ENCODE measurements around the gene TANC1.

The TANC1 gene

GRCh38 chr2:159224061-159224813 is 255.8 kb downstream of the TANC1 start:
- no peak overlapping the region for H3K27ac ChIP-seq
- TF ChIP-seq ZFX (IDR thresholded peaks at IDR 0.05; ENCODE audit: borderline replicate concordance), result no peak
- TF ChIP-seq, protein P1, sequence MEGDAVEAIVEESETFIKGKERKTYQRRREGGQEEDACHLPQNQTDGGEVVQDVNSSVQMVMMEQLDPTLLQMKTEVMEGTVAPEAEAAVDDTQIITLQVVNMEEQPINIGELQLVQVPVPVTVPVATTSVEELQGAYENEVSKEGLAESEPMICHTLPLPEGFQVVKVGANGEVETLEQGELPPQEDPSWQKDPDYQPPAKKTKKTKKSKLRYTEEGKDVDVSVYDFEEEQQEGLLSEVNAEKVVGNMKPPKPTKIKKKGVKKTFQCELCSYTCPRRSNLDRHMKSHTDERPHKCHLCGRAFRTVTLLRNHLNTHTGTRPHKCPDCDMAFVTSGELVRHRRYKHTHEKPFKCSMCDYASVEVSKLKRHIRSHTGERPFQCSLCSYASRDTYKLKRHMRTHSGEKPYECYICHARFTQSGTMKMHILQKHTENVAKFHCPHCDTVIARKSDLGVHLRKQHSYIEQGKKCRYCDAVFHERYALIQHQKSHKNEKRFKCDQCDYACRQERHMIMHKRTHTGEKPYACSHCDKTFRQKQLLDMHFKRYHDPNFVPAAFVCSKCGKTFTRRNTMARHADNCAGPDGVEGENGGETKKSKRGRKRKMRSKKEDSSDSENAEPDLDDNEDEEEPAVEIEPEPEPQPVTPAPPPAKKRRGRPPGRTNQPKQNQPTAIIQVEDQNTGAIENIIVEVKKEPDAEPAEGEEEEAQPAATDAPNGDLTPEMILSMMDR (IDR thresholded peaks at IDR 0.05), result no peak

DNA sequence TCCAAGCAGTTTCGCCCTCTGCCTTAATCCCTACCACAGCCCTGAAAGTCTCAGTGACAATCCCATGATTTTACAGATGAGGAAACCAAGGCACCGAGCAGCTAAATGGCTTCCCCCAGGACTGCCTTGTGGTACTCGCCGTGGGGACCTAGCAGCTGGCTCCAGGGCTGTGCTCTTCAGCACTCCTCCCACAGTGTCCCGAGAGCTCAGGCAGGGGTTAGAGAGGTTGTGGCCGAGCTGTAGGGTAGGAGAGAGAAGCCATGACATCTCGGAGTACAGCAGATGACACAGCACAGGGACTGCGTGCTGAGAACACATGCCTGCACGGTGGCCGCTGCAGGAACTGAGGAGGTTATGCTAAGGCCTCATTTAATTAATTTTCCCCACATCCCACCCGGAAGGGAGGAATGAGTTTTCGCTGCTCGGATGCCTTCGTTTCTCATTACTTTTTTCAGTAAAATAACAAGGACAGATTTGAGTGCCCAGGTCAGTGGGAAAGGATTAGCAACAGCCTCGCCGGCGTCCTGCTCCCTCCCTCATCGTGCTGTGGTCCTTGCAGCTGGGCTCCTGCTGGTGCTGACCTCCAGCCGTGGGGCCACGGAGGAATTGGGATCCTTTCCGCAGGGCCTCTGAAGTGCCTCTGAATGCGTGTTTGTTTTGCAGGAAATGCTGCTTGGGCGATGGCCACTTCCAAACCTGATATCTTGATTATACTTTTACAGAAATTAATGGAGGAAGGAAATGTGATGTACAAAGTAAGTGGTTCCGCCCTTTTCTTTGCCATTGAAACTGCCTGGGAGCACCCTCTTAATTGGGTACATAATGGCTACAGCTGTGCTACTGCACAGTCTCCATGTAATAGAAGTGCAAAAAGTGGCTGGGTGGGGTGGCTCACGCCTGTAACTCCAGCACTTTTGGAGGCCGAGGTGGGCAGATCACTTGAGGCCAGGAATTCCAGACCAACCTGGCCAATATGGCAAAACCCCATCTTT is 256.9 kb downstream of the TANC1 start:
- TF ChIP-seq, protein P1 (IDR thresholded peaks at IDR 0.05), result no peak
- TF ChIP-seq ZFX (IDR thresholded peaks at IDR 0.05; ENCODE audit: borderline replicate concordance), result no peak
- H3K27ac ChIP-seq, result no peak overlapping the region

DNA sequence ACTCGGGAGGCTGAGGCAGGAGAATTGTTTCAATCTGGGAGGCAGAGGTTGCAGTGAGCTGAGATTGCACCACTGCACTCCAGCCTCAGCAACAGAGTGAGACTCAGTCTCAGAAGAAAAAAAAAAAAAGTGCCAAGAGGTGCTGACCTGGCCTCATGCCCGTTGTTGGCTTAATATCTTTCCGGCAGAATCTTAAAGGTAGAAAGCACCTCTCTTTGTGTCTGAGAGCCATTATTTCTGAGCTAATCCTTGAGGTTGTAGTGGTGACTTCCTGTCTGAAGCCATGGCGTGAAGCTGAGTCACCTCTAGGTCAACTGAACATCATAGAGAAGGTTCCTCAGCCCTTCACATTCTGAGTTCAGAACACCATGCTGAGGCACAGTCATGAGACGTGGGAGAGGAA is 257.6 kb downstream of the TANC1 start:
- H3K27ac ChIP-seq, result no peak overlapping the region

GRCh38 chr2:159226608-159227385 is 258.4 kb downstream of the TANC1 start:
- TF ChIP-seq, protein P1 (IDR thresholded peaks at IDR 0.05), result no peak
- no peak overlapping the region for H3K27ac ChIP-seq

More for the DNA sequence above, 257.6 kb downstream of the TANC1 start:
- TF ChIP-seq, protein P1 (IDR thresholded peaks at IDR 0.05), result no peak
- TF ChIP-seq ZFX (IDR thresholded peaks at IDR 0.05; ENCODE audit: borderline replicate concordance), result no peak

DNA sequence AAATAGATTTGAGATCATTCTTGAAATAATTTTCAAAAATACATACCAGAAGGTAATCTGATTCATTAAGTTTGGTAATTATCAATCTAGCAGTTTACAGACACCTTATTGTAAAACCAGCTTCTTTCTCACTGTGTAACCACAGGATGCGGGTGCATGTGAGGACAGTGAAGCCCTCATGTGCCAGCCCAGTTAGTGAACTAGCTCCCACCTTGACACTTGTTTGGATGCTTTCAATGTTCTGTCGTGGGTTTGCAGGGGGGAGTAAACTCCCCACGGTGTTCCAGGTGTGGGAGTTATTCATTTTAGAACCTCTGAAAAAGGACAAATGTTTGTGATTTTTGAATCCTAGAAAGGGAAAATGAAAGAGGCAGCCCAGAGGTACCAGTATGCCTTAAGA is 259.0 kb downstream of the TANC1 start:
- TF ChIP-seq ZFX (IDR thresholded peaks at IDR 0.05; ENCODE audit: borderline replicate concordance), result no peak
- TF ChIP-seq, protein P1 (IDR thresholded peaks at IDR 0.05), result no peak
- no peak overlapping the region for H3K27ac ChIP-seq

GRCh38 chr2:159228081-159228581 is 259.7 kb downstream of the TANC1 start:
- TF ChIP-seq, protein P1 (IDR thresholded peaks at IDR 0.05), result no peak
- TF ChIP-seq ZFX (IDR thresholded peaks at IDR 0.05; ENCODE audit: borderline replicate concordance), result no peak
- no peak overlapping the region for H3K27ac ChIP-seq
